Activated T-cell treated with anti-CD3 and anti-CD28 coated beads, Interleukin-2, amount 50 U/mL, for 24 hours (primary cell): Measurements from ENCODE around the gene ZBTB40.

Experiments
- DNase-seq: peaks from one replicate; pipeline ENCODE4 v3.0.0-alpha.2; 2020
- H3K27ac Mint-ChIP-seq: 2 replicates; pipeline ENCODE4 v1.8.0; 2020; ENCODE audit warnings: mild to moderate bottlenecking, mixed read lengths
- H3K27me3 Mint-ChIP-seq: 2 replicates; pipeline ENCODE4 v1.8.0; 2020; ENCODE audit warnings: mixed read lengths
- H3K36me3 Mint-ChIP-seq: 2 replicates; pipeline ENCODE4 v1.8.0; 2020; ENCODE audit warnings: low read depth, mixed read lengths
- H3K4me1 Mint-ChIP-seq: 2 replicates; pipeline ENCODE4 v1.8.0; 2020; ENCODE audit warnings: low read depth, mixed read lengths
- H3K4me3 Mint-ChIP-seq: 2 replicates; pipeline ENCODE4 v1.8.0; 2020; ENCODE audit warnings: mild to moderate bottlenecking, moderate library complexity, mixed read lengths
- H3K9me3 Mint-ChIP-seq: 2 replicates; pipeline ENCODE4 v1.8.0; 2020; ENCODE audit warnings: mixed read lengths

The ZBTB40 gene

DNA sequence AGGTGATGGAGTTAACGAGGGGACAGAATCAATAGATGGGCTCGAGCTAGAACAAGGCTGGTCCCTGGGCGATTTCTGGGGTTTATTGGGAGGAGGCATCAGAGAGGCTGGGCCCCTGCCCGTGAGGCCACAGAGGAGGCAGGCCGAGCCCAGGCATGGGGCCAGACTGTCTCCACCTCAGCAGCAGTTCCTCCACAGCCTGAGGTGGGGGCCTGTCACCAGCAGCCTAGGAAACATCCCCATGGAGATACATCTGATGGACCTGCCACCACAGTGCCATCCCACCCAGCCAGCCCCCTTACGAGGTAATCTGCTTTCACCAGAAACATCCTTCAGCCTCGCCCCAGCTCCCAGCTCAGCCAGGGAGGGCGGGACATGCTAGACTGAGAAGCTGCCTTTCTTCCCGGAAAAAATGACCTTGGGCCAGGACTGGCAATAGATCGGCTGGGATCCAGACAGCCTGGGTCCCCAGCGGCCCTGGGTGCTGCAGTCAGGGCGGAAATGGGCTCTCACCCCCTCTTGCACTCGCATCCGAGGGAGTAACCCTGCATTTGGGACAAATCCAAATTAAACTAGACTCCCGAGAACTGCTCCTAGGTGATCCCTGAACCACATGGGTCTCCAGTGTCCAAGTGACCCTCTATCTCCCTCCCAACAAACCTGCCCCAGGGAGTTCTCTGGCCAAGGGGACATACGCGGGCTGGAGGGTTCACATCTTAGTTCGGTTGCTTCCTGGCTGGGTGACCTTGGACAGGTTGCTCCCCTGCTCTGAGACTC is 101.6 kb downstream of the ZBTB40 start:
- Mint-ChIP-seq H3K27ac (no peak overlapping the region), H3K27me3 (peaks cover 84% of the 10 kb centered on the region), H3K4me1 (no peaks in the 10 kb centered on the region), H3K4me3 (no peak overlapping the region), H3K9me3 (no peaks in the 10 kb centered on the region), H3K36me3 (no peaks in the 10 kb centered on the region)
- DNase-seq: no peak

DNA sequence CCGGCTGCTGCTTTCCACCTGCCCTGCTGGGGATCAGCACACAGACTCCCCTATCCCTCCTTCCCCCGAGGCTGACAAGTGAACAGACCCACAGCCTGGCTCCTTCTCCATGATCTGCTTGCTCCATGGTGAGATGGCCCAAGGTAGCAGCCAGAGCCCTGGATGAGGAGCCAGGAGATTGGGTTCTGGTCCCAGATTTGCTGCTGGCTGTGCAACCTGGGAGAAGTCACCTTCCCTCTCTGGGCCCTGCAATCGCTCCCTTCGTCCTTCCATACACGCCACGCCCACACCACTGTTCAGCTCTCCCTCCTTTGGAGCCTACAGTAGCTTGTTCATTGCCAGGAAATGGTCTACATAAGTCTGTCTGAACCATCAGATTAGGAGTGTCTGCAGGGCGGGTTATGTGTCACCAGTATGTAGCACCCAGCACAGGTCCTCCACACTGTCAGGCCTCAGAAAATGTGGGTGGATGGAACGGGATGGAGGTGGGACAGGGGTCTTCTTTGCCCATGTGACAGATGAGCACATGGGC is 102.4 kb downstream of the ZBTB40 start:
- peaks cover 80% of the 10 kb centered on the region for H3K27me3 Mint-ChIP-seq
- H3K4me1 Mint-ChIP-seq: no peaks in the 10 kb centered on the region
- H3K27ac Mint-ChIP-seq: no peak overlapping the region

DNA sequence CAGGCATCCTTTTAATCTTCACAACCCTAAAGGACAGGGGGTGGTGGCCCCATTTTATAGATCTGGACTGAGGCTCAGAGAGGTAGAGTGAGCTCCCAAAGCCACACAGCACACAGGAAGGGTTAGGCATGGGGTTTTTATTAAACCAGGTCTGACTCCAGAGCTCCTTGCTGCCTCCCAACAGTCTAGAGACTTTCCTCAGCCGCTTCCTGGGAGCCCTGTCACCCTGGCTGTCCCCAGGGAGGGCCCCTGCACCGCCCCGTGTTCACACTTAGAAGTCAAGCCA is 103.7 kb downstream of the ZBTB40 start:
- Mint-ChIP-seq H3K4me3 (no peak overlapping the region), H3K4me1 (no peaks in the 10 kb centered on the region), H3K27me3 (peaks cover 77% of the 10 kb centered on the region), H3K36me3 (no peaks in the 10 kb centered on the region), H3K27ac (no peak overlapping the region), H3K9me3 (no peaks in the 10 kb centered on the region)
- DNase-seq: no peak

More for the DNA sequence above, 102.4 kb downstream of the ZBTB40 start:
- Mint-ChIP-seq H3K9me3 (no peaks in the 10 kb centered on the region), H3K36me3 (no peaks in the 10 kb centered on the region), H3K4me3 (no peak overlapping the region)
- no peak for DNase-seq

DNA sequence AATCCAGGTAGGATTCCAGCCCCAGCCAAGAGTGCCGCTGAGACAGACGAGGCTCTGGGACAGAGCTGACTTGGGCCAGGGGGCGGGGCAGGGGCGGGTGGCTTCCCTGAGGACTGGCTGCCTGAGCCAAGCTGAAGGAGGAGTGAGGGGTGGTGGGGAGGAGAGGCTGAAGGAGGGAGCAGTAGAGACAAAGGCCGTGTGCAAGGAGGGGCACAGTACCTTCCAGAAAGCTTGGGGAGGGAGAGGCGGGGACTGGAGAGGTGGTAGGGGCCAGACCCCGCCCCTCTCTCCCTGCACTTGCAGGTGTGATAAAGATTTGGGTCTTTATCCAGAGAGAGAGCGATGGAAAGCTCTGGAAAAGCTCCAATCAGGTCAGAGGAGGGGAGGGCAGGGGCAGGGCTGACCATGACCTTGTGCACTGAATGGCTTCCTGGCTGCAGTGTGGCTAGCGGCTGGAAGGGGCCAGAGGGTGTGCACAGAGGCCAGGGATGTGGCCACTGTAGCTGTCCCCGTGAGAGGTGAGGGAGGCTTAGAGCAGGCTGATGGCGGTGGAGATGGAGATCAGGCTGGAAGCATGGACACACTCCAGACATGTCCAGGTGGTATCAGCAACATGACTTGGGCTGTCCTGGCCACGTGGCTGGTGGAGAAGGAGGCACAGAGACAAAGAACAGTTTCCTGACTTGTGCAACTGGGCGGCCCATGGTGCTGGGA is 104.9 kb downstream of the ZBTB40 start:
- H3K27ac Mint-ChIP-seq: no peak overlapping the region
- no peaks in the 10 kb centered on the region for H3K4me1 Mint-ChIP-seq
- no peaks in the 10 kb centered on the region for H3K36me3 Mint-ChIP-seq
- no peaks in the 10 kb centered on the region for H3K9me3 Mint-ChIP-seq
- no peak for DNase-seq
- H3K27me3 Mint-ChIP-seq: peaks cover 77% of the 10 kb centered on the region
- H3K4me3 Mint-ChIP-seq: no peak overlapping the region

DNA sequence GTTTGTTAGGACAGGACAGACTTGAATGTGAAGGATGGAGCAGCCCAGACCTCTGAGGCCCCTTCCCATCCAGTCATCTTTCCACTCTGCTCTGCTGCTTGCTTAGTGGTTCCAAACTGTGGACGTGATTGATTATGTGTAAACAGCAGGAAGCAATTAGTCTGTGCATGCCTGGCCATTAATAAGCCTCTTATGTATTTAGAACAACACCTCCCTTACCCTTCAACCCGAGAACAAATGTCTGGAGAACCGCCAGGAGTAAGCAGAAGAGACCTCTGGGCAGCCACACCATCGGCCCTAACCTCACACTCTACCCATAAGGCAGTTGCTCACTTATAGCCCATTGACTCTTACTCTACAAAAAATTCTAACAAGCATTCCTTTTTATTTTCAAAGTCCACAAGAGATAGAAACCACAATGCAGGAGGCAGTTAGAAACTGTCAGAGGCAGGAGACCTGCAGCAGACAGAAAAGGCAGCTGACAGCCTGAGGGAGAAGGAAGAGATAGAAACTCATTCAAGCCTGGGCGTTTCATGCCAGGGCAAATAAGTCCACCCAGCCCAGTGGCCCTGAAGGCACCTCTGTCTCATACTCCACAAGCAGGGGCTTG is 105.8 kb downstream of the ZBTB40 start:
- no peaks in the 10 kb centered on the region for H3K9me3 Mint-ChIP-seq
- no peak overlapping the region for H3K4me3 Mint-ChIP-seq
- no peak for DNase-seq
- no peak overlapping the region for H3K27ac Mint-ChIP-seq
- H3K4me1 Mint-ChIP-seq: no peaks in the 10 kb centered on the region
- no peaks in the 10 kb centered on the region for H3K36me3 Mint-ChIP-seq
- peaks cover 79% of the 10 kb centered on the region for H3K27me3 Mint-ChIP-seq

DNA sequence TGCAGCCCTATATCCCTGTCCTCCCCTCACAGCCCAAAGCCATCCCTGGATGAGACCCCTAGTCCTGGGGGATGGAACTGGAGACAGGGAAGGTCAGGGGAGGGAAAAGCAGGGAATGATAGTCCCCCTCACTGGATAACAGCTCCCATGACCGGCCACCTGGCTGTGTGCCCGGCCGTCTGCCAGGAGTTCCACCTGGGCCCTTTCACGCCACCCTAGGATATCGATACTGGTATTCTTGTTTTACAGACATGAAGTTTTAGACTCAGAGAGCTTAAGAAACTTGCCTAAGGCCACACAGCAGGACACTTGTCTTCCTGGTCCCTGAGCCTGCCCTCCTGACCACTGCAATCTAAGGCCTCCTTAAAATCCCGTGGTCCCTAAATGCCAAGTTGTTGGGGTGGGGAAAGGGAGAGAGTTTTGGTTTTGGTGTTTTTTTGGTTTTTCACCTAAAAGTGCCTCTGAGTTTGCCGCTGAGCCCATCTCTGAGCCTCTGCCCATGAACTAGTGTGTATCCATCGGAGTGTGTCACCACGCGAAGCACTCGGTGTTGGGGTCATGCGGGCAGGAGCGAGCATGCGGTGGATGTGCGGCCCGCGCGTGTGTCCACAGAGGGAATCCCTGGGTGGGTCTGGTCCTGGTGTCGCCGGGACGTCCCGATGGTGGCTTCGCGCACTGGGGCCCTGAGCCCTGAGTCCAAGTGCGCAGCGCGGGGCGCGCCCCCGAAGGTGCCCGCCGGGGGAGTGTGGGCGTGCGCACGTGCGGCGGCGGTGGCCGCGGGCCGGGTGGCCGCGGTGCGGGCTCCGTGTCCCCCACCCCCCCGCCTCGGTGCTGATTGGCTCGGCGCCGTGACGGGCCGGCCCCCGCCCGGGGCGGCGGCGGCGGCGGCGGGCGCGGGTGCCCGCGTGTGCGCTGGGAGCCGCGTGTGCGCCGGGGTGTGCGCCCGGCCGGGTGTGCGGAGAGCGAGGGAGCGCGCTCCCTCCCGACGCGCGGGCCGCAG is 111.2 kb downstream of the ZBTB40 start, which contains the start of gene EPHA8:
EPHA8 (plus strand) TSS at position 906 of the 1,000 bp plus-strand sequence. CDS start 147 bp downstream, outside the sequence.
- Mint-ChIP-seq H3K9me3 (no peaks in the 10 kb centered on the region), H3K4me1 (peaks cover 4% of the 10 kb centered on the region), H3K4me3 (no peak within 1 kb of the TSS), H3K27ac (no peak within 1 kb of the TSS), H3K27me3 (peaks cover 71% of the 10 kb centered on the region), H3K36me3 (no peaks in the 10 kb centered on the region)
- no peak for DNase-seq

DNA sequence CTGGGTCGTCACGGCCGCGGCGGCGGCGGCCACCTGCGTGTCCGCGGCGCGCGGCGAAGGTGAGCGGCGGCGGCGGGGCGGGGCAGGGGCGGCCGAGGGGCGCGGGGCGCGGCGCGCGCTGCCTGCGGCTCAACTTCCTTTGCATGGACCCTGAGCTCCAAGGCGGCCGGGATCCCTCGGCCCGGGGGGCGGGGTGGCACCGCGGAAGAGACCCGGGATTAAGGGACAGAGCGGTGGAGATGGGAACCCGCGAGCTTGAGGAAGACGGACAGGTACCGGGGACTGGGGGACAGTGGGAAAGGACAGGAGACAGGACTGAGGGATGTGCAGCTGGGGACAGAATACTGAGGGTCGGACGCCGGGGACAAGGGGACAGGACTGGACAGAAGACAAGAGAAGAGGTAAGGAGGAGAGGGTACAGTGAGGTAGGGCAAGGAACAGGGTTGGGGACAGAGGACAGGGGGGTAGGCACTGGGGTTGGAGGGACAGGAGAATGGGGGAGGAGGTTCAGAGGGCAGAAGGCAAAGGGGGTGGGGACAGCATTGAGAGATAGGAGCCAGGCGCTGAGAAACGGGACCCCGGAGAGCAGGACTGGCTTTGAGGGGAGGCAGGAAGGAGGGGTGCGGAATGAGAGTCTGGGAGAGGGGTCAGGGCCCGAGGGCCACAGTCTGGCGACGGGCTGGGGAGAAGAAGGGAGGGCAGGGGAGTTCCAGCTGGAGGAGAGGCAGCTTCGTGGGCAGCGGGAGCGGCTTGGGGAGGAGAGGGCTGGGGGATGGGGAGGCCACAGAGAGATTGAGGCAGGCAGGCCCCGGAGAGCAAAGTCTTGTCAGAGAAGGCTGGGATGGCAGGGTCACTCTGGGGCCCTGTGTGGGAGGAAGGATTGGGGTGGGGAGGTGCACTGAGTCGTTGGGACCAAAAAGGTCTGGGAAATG is 112.3 kb downstream of the ZBTB40 start:
- DNase-seq: no peak
- Mint-ChIP-seq H3K4me3 (no peak overlapping the region), H3K27me3 (peaks cover 68% of the 10 kb centered on the region), H3K27ac (no peak overlapping the region), H3K36me3 (no peaks in the 10 kb centered on the region), H3K9me3 (no peaks in the 10 kb centered on the region), H3K4me1 (peaks cover 4% of the 10 kb centered on the region)

DNA sequence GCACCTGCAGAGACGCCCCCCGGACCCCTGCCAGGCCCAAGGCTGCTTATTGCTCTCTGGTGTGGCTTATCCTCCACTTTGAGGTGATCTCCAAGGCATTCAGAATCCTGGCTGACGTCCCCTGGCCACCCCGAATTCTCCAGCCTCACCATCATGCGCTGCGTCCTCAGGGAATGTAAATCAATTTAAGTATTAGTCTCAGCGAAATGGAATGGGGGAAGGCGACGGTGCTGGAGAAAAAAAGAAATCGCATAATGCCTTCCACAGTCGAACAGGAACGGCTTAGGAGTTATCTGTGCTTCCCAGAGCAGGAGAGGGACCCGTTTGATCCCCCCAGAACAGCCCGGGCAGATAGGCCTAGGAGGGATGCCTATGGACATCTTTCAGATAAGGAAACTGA is 114.5 kb downstream of the ZBTB40 start:
- no peaks in the 10 kb centered on the region for H3K9me3 Mint-ChIP-seq
- H3K36me3 Mint-ChIP-seq: no peaks in the 10 kb centered on the region
- peaks cover 53% of the 10 kb centered on the region for H3K27me3 Mint-ChIP-seq
- H3K27ac Mint-ChIP-seq: no peak overlapping the region
- no peak for DNase-seq
- H3K4me3 Mint-ChIP-seq: no peak overlapping the region
- H3K4me1 Mint-ChIP-seq: peaks cover 4% of the 10 kb centered on the region

DNA sequence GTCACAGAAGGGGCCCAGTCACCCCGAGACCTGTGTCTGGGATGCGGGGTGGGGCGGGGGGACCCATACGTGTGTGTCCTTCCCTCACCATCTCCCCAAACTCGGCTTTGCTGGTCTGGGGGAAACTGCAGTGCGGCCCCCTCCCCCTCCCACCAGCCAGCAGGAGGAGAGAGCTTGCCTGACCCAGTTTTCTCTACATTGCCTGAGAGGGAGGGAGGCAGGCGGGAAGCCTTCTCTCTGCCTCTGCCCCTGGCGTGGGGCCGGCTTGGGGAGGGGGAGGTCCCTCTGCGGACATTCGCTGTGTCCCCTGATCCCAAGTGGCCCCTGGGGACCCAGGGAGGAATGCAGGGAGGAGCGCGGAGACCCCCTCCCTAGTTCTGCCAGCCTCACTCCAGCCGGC is 115.5 kb downstream of the ZBTB40 start:
- no peaks in the 10 kb centered on the region for H3K36me3 Mint-ChIP-seq
- no peak overlapping the region for H3K27ac Mint-ChIP-seq
- H3K4me3 Mint-ChIP-seq: no peak overlapping the region
- H3K9me3 Mint-ChIP-seq: no peaks in the 10 kb centered on the region
- DNase-seq: no peak
- peaks cover 45% of the 10 kb centered on the region for H3K27me3 Mint-ChIP-seq
- peaks cover 4% of the 10 kb centered on the region for H3K4me1 Mint-ChIP-seq

DNA sequence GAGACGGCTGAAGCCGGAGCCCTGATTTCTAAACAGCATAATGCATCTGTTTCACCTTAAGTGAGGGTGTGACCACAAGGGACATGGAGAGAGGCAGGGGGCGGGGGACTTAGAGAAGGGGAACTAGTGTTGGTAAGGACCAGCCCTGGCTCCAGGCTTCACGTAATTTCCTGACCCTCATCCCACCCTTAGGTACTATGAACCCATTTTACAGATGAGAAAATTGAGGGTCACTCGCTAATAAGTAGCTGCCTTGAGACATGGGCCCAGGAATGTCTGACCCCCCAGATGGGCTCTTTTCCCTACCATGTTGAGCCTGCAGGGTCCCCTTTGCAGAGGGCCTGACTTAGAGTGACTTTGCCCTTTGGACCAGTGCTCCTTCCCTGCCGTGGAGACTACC is 116.3 kb downstream of the ZBTB40 start:
- Mint-ChIP-seq H3K27ac (no peak overlapping the region), H3K36me3 (no peaks in the 10 kb centered on the region)

DNA sequence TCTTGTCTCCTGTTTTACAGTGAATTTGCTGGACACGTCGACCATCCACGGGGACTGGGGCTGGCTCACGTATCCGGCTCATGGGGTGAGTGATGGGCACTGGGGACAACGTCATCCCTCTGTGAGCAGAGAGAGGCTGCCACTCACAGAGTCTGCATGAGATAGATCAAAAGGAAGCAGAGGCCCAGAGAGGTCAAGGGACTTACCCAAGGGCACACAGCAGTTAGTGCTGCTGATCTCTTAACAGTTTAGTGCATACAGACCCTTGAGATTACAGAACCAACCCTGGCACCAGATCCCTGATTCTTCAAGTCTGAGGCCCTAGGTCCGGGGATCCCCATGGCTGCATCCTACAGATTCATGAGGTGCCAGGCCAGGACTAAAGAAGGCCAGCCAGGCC is 117.6 kb downstream of the ZBTB40 start:
- Mint-ChIP-seq H3K27me3 (peaks cover 34% of the 10 kb centered on the region), H3K4me3 (no peak overlapping the region), H3K4me1 (no peaks in the 10 kb centered on the region), H3K36me3 (no peaks in the 10 kb centered on the region), H3K27ac (no peak overlapping the region), H3K9me3 (no peaks in the 10 kb centered on the region)
- DNase-seq: no peak

More for the DNA sequence above, 116.3 kb downstream of the ZBTB40 start:
- Mint-ChIP-seq H3K4me1 (peaks cover 2% of the 10 kb centered on the region), H3K9me3 (no peaks in the 10 kb centered on the region), H3K27me3 (peaks cover 41% of the 10 kb centered on the region), H3K4me3 (no peak overlapping the region)
- no peak for DNase-seq

DNA sequence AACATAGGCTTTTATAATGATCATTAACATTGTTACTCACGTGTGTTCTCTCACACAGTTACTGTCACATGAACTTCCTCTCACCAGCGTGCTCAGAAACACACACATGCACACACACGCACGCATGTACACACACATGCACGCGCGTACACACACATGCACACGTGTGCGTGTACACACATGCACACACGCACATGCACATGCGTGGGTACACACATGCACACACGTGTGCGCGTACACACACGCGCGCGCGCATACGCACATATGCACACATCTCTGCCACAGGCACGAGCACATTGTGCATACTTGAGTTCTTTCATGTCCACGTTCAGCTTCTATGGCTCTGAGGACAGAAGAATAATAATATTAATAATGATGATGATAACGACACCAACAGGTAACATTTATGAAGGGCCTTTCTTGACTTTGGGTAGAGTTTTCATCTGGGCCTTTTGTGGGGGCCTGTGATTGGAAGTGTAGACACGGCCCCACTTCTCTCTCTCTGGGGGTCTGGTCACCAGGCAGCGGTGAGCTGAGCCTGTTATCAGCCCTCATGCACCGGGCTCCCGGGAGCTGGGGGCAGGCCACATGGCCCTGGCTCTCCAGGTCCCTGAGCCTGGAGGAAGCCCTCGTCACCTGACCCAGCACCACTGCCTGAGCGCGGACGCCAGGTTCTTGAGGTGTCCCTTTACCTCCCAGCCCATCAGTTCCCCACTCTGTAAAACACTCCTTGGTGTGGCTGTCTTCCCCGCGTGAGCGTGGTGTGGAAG is 118.7 kb downstream of the ZBTB40 start:
- no peak for DNase-seq
- no peaks in the 10 kb centered on the region for H3K4me1 Mint-ChIP-seq
- H3K27me3 Mint-ChIP-seq: peaks cover 23% of the 10 kb centered on the region
- H3K4me3 Mint-ChIP-seq: no peak overlapping the region
- no peak overlapping the region for H3K27ac Mint-ChIP-seq
- H3K36me3 Mint-ChIP-seq: no peaks in the 10 kb centered on the region
- no peaks in the 10 kb centered on the region for H3K9me3 Mint-ChIP-seq

DNA sequence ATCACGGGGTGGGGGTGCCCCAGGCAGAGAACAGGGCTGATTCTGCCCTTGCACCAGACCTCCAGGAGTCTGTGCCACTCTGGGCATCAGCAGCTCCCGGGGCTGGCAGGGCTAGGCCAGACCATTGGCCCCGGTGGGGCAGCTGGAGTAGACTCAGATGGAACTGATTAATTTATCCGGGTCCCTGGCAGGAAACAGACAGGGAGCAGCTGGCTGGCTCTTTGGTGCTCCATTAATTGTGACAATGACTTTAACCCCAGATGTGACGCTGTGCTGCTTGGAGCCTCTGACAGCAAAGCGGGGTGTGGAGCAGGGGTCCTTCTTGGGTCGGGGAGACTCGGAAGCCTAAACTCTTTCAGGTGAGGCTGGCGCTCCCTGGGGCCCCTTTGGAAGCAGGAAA is 121.2 kb downstream of the ZBTB40 start:
- H3K36me3 Mint-ChIP-seq: no peaks in the 10 kb centered on the region
- H3K27ac Mint-ChIP-seq: no peak overlapping the region
- DNase-seq: no peak
- H3K9me3 Mint-ChIP-seq: peaks cover 5% of the 10 kb centered on the region
- no peaks in the 10 kb centered on the region for H3K4me1 Mint-ChIP-seq
- H3K4me3 Mint-ChIP-seq: no peak overlapping the region
- peaks cover 7% of the 10 kb centered on the region for H3K27me3 Mint-ChIP-seq
